PC-3 (cell line): ENCODE measurements around the gene NRG3. TPM values are rescaled to one million over a fixed set of nuclear protein-coding genes. Genes with fewer than 3 reads are reported as not detected.

ENCODE experiments used
- ATAC-seq: fragments of 200-7000 bp; cut with Tn5 transposase; 2 replicates; pipeline ENCODE4 v1.9.1; 2020; ENCODE audit warnings: mild to moderate bottlenecking, moderate library complexity
- BruUV-seq: library from RNA; stranded (reverse); fragments of 400-500 nt; replicated peaks from 2 replicates; lab custom pipeline; 2021; lab: Mats Ljungman, UMichigan
- CTCF ChIA-PET: fragments of 300-600 bp; sonication (Branson Sonifier 250); formaldehyde crosslinking; loops from one replicate; lab custom pipeline; 2022; ENCODE audit warnings: antibody characterized with exemption; lab: Charles Lee
- POLR2A ChIA-PET: fragments of 300-600 bp; sonication (Branson Sonifier 250); formaldehyde crosslinking; loops from one replicate; lab custom pipeline; 2022; ENCODE audit warnings: antibody characterized with exemption; ENCODE audit not compliant: unreplicated experiment; lab: Charles Lee
- DNase-seq: peaks from one replicate; pipeline ENCODE4 v3.0.0-alpha.2; 2015
- H2AFZ ChIP-seq: fragments of 300-600 bp; sonication (generic); 2 replicates; pipeline ENCODE4 v1.6.0; 2016; ENCODE audit warnings: antibody characterized with exemption, low read length
- H3F3A ChIP-seq: fragments of 300-600 bp; sonication (generic); one replicate; pipeline ENCODE4 v1.6.0; 2017; ENCODE audit warnings: antibody characterized with exemption, low read length, control low read depth, mild to moderate bottlenecking; ENCODE audit not compliant: unreplicated experiment
- H3K27ac ChIP-seq: fragments of 300-600 bp; sonication (generic); 2 replicates; pipeline ENCODE4 v1.5.1; 2016; ENCODE audit warnings: mild to moderate bottlenecking, low read length
- H3K27me3 ChIP-seq: fragments of 300-600 bp; sonication (generic); 2 replicates; pipeline ENCODE4 v1.6.1; 2016; ENCODE audit warnings: low read length, mixed read lengths
- H3K36me3 ChIP-seq: fragments of 300-600 bp; sonication (generic); 2 replicates; pipeline ENCODE4 v1.6.1; 2016; ENCODE audit warnings: low read depth, mixed run types, low read length, mixed read lengths
- H3K4me1 ChIP-seq: fragments of 300-600 bp; sonication (generic); 2 replicates; pipeline ENCODE4 v1.5.1; 2016; ENCODE audit warnings: low read length; ENCODE audit not compliant: insufficient read depth
- H3K4me2 ChIP-seq: fragments of 300-600 bp; sonication (generic); 2 replicates; pipeline ENCODE4 v1.6.0; 2016; ENCODE audit warnings: low read length
- H3K4me3 ChIP-seq: fragments of 300-600 bp; sonication (generic); 2 replicates; pipeline ENCODE4 v1.5.1; 2016; ENCODE audit warnings: mild to moderate bottlenecking, low read length, mixed read lengths
- H3K79me2 ChIP-seq: fragments of 300-600 bp; sonication (generic); 2 replicates; pipeline ENCODE4 v1.6.1; 2017; ENCODE audit warnings: low read length, mixed read lengths
- H3K9ac ChIP-seq: fragments of 300-600 bp; sonication (generic); 2 replicates; pipeline ENCODE4 v1.6.0; 2016; ENCODE audit warnings: mild to moderate bottlenecking, low read length
- H3K9me2 ChIP-seq: fragments of 300-600 bp; sonication (generic); replicated peaks from 2 replicates; pipeline ENCODE4 v1.6.1; 2016; ENCODE audit warnings: mixed run types, low read length, mixed read lengths
- H3K9me3 ChIP-seq: fragments of 300-600 bp; sonication (generic); 2 replicates; pipeline ENCODE4 v1.6.1; 2016; ENCODE audit warnings: low read length, mixed read lengths
- H4K20me1 ChIP-seq: fragments of 300-600 bp; sonication (generic); 2 replicates; pipeline ENCODE4 v1.6.1; 2016; ENCODE audit warnings: low read length, mixed read lengths
- EZH2 ChIP-seq: fragments of 300-600 bp; sonication (generic); IDR thresholded peaks from one replicate; pipeline ENCODE4 v1.6.1; 2017; ENCODE audit warnings: antibody characterized with exemption, mild to moderate bottlenecking, low read length; ENCODE audit not compliant: unreplicated experiment
- EZH2phosphoT487 ChIP-seq: fragments of 300-600 bp; sonication (generic); IDR thresholded peaks from 2 replicates; pipeline ENCODE4 v1.6.1; 2018; ENCODE audit warnings: mild to moderate bottlenecking, antibody characterized with exemption, low read length, borderline replicate concordance
- intact Hi-C: fragments of 100-400 bp; cut with micrococcal nuclease; formaldehyde crosslinking; loops from 2 replicates; pipeline ENCODE4 v1.9.0; 2023
- total RNA-seq: library from RNA; depleted of rRNA; stranded (reverse); fragments of >200 nt; gene quantifications from 2 replicates; pipeline ENCODE4 v1.2.3, GENCODE V29; 2014
- TF ChIP-seq, protein P1 (sequence below): fragments of 300-600 bp; sonication (generic); conservative IDR thresholded peaks from 2 replicates; pipeline ENCODE4 v1.5.1; 2017; ENCODE audit warnings: antibody characterized with exemption, low read depth, mild to moderate bottlenecking, low read length

The NRG3 gene
- total RNA-seq, 1 experiment from 2014 or later, result not detected

DNA sequence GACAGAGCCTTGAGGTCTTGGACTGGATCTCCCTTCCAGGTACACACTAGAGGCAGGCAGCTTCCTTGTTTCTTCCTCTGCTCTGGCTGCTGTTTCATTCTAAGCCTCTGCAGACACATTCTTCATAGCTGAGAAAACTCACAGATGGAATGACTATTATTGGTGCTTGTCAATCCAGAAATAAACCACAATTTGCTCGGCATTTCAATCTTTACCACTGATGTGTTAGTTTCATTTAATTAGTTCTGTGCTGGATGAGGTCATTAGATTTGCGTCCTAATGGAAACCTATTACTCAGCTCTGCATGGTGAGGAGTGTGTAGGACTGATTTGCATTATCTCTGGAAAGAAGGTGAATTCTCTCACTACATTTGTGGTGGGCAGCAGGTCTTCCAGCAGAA is 392.5 kb downstream of the NRG3 start:
- Histone ChIP-seq H3K9me2 (no peaks in the 10 kb centered on the region), H3K9ac (no peak overlapping the region), H2AFZ (no peak overlapping the region), H3K9me3 (no peaks in the 10 kb centered on the region), H3K36me3 (no peaks in the 10 kb centered on the region), H4K20me1 (no peaks in the 10 kb centered on the region), H3K27ac (no peak overlapping the region), H3K4me3 (no peak overlapping the region), H3F3A (no peaks in the 10 kb centered on the region), H3K79me2 (no peaks in the 10 kb centered on the region), H3K4me2 (no peak overlapping the region), H3K4me1 (no peaks in the 10 kb centered on the region), H3K27me3 (no peaks in the 10 kb centered on the region)
- BruUV-seq, result no TSS peak
- intact Hi-C loops, result no loop called here
- CTCF ChIA-PET, result no interaction called here
- POLR2A ChIA-PET, result no interaction called here
- TF ChIP-seq, protein P1, sequence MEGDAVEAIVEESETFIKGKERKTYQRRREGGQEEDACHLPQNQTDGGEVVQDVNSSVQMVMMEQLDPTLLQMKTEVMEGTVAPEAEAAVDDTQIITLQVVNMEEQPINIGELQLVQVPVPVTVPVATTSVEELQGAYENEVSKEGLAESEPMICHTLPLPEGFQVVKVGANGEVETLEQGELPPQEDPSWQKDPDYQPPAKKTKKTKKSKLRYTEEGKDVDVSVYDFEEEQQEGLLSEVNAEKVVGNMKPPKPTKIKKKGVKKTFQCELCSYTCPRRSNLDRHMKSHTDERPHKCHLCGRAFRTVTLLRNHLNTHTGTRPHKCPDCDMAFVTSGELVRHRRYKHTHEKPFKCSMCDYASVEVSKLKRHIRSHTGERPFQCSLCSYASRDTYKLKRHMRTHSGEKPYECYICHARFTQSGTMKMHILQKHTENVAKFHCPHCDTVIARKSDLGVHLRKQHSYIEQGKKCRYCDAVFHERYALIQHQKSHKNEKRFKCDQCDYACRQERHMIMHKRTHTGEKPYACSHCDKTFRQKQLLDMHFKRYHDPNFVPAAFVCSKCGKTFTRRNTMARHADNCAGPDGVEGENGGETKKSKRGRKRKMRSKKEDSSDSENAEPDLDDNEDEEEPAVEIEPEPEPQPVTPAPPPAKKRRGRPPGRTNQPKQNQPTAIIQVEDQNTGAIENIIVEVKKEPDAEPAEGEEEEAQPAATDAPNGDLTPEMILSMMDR, result no peak
- TF ChIP-seq EZH2 (no peak), EZH2phosphoT487 (no peak)
- DNase-seq (no peak), ATAC-seq (no peak)

DNA sequence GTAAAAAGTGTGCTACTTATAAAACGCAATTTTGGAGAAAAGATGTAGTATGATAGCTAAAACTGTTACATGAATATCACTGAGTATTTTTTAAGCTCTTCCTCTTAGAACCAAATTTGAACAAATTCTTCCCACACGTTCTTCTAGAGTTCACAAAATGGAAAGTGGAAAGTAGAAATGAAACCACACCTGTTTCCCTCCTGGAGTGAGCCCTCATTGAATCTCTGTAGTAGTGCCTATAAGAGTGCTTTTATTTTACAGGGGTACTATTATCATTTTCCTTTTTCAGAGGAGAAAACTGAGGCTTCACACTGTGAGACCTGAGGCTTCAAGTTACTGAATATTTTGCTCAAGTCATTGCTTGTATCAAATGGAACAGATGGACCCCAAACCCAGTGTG is 393.0 kb downstream of the NRG3 start:
- H3K27me3 ChIP-seq, result no peaks in the 10 kb centered on the region
- TF ChIP-seq EZH2phosphoT487 (no peak), EZH2 (no peak)
- TF ChIP-seq, protein P1, result no peak
- DNase-seq (no peak), ATAC-seq (no peak)
- H3K36me3 ChIP-seq, result no peaks in the 10 kb centered on the region
- H4K20me1 ChIP-seq, result no peaks in the 10 kb centered on the region
- no peak overlapping the region for H3K4me2 ChIP-seq
- ChIA-PET CTCF (no interaction called here), POLR2A (no interaction called here)
- no peaks in the 10 kb centered on the region for H3K9me2 ChIP-seq
- intact Hi-C loops, result no loop called here
- BruUV-seq, result no TSS peak
- H2AFZ ChIP-seq, result no peak overlapping the region
- no peak overlapping the region for H3K27ac ChIP-seq
- no peaks in the 10 kb centered on the region for H3F3A ChIP-seq
- H3K79me2 ChIP-seq, result no peaks in the 10 kb centered on the region
- H3K9me3 ChIP-seq, result no peaks in the 10 kb centered on the region
- H3K4me3 ChIP-seq, result no peak overlapping the region
- no peaks in the 10 kb centered on the region for H3K4me1 ChIP-seq
- no peak overlapping the region for H3K9ac ChIP-seq

DNA sequence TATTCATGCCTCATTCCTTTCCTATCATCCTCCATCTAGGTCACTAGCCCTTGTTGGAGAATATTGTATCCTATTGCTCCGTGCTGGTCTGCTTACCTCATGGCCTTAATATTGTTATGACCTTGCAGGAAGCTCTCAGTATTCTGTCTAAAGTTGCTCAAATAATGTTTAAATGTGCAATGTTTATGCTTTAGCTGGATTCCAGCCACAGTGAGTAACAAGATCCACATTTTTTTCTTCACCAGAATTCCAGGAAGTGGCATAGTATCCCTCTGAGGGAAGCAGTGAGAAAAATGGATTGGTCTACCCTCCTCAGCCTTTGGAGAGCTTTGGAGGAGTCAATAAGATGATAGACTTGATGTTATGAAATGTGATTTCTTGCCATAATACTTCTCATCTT is 402.6 kb downstream of the NRG3 start:
- intact Hi-C loops, result no loop called here

More for the DNA sequence above, 402.6 kb downstream of the NRG3 start:
- DNase-seq (no peak), ATAC-seq (no peak)
- no peaks in the 10 kb centered on the region for H3K27me3 ChIP-seq
- H3K4me3 ChIP-seq, result no peak overlapping the region
- no peak overlapping the region for H2AFZ ChIP-seq
- no peak overlapping the region for H3K27ac ChIP-seq
- no peaks in the 10 kb centered on the region for H3K79me2 ChIP-seq
- TF ChIP-seq, protein P1, result no peak
- TF ChIP-seq EZH2phosphoT487 (no peak), EZH2 (no peak)
- no peaks in the 10 kb centered on the region for H3K9me2 ChIP-seq
- H3K9me3 ChIP-seq, result no peaks in the 10 kb centered on the region
- H3K4me2 ChIP-seq, result no peak overlapping the region
- no peaks in the 10 kb centered on the region for H4K20me1 ChIP-seq
- no peaks in the 10 kb centered on the region for H3K4me1 ChIP-seq
- no TSS peak for BruUV-seq
- ChIA-PET POLR2A (no interaction called here), CTCF (no interaction called here)
- H3K9ac ChIP-seq, result no peak overlapping the region
- H3F3A ChIP-seq, result no peaks in the 10 kb centered on the region
- H3K36me3 ChIP-seq, result no peaks in the 10 kb centered on the region
